ENCODE results near the gene KIF4B.
"Not testable (repeated sequence)": the region's sequence is repeated elsewhere in the genome, so short reads cannot be mapped to it uniquely, and the experiment has no call there.

Gene KIF4B

GRCh38 chr5:155006265-155006664 lies 7.3 kb upstream of the KIF4B start:
- DNase-seq, result not testable (repeated sequence)

GRCh38 chr5:155008669-155009068 lies 4.9 kb upstream of the KIF4B start:
- no peak for DNase-seq

- DNase-seq, result no peak
These were observed 2.7 kb upstream of the KIF4B start for GRCh38 chr5:155010881-155011280.

- no peak for DNase-seq
These were observed 1.7 kb downstream of the KIF4B start for GRCh38 chr5:155015239-155015638.

GRCh38 chr5:155017610-155018009 lies 4.1 kb downstream of the KIF4B start:
- no peak for DNase-seq

- DNase-seq, result no peak
These were observed 6.2 kb downstream of the KIF4B start for GRCh38 chr5:155019601-155020226.

GRCh38 chr5:155021842-155022241 lies 8.3 kb downstream of the KIF4B start:
- DNase-seq, result no peak

- no peak for DNase-seq
These were observed 9.8 kb downstream of the KIF4B start for GRCh38 chr5:155023320-155023719.

GRCh38 chr5:155024015-155024414 lies 10.5 kb downstream of the KIF4B start:
- no peak for DNase-seq

- DNase-seq, result no peak
These were observed 12.3 kb downstream of the KIF4B start for GRCh38 chr5:155025895-155026294.

- DNase-seq, result no peak
These were observed 14.6 kb downstream of the KIF4B start for GRCh38 chr5:155027993-155028629.

- DNase-seq, result no peak
These were observed 15.7 kb downstream of the KIF4B start for GRCh38 chr5:155029240-155029639.

GRCh38 chr5:155034145-155034744 lies 20.7 kb downstream of the KIF4B start:
- DNase-seq, result not testable (repeated sequence)

- not testable (repeated sequence) for DNase-seq
These were observed 21.5 kb downstream of the KIF4B start for GRCh38 chr5:155035087-155035486.

- no peak for DNase-seq
These were observed 27.6 kb downstream of the KIF4B start for GRCh38 chr5:155040984-155041653.

- no peak for DNase-seq
These were observed 31.0 kb downstream of the KIF4B start for GRCh38 chr5:155044591-155044990.

- no peak for DNase-seq
These were observed 33.0 kb downstream of the KIF4B start for GRCh38 chr5:155046591-155046990.

- no peak for DNase-seq
These were observed 34.3 kb downstream of the KIF4B start for GRCh38 chr5:155047818-155048217.

GRCh38 chr5:155049569-155050383 lies 36.2 kb downstream of the KIF4B start:
- DNase-seq, result peak in 1 of 2 experiments; percentile 5

- no peak for DNase-seq
These were observed 36.9 kb downstream of the KIF4B start for GRCh38 chr5:155050384-155051019.

GRCh38 chr5:155052532-155052931 lies 39.0 kb downstream of the KIF4B start:
- DNase-seq, result no peak

GRCh38 chr5:155053501-155053900 lies 39.9 kb downstream of the KIF4B start:
- no peak for DNase-seq

All from NCI-H524 (cell line).